DND-41 (cell line): ENCODE data around the gene FUT9.

Source experiments
- ATAC-seq: fragments of 200-7000 bp; cut with Tn5 transposase; 3 replicates; pipeline ENCODE4 v1.9.1; 2021; ENCODE audit warnings: low read depth; ENCODE audit not compliant: insufficient read depth
- DNase-seq: peaks from one replicate; pipeline ENCODE4 v3.0.0-alpha.2; 2020
- H2AFZ ChIP-seq: 2 replicates; pipeline ENCODE4 v1.6.0; 2012; ENCODE audit warnings: low read depth, low read length
- H3K27ac ChIP-seq: 2 replicates; pipeline ENCODE4 v1.5.1; 2012; ENCODE audit warnings: low read length, inconsistent platforms
- H3K27me3 ChIP-seq: fragments of 200-600 bp; sonication (generic); 2 replicates; pipeline ENCODE4 v1.6.0; 2012; ENCODE audit warnings: low read length, mild to moderate bottlenecking, inconsistent platforms; ENCODE audit not compliant: insufficient read depth, poor library complexity
- H3K36me3 ChIP-seq: 2 replicates; pipeline ENCODE4 v1.5.1; 2012; ENCODE audit warnings: low read length, inconsistent platforms; ENCODE audit not compliant: insufficient read depth
- H3K4me1 ChIP-seq: 2 replicates; pipeline ENCODE4 v1.5.1; 2012; ENCODE audit warnings: mild to moderate bottlenecking, low read length; ENCODE audit not compliant: insufficient read depth
- H3K4me2 ChIP-seq: 2 replicates; pipeline ENCODE4 v1.6.0; 2012; ENCODE audit warnings: mild to moderate bottlenecking, moderate library complexity, low read length, inconsistent platforms; ENCODE audit not compliant: insufficient read depth
- H3K4me3 ChIP-seq, 2 experiments: fragments of 200-600 bp in 1 of 2; shearing (Covaris generic) in 1 of 2; 2 replicates each; pipeline ENCODE4 v1.5.1; 2012 to 2016; ENCODE audit warnings: inconsistent platforms in 2 of 2, low read length in 2 of 2, mild to moderate bottlenecking in 2 of 2, low read depth in 1 of 2, moderate library complexity in 1 of 2
- H3K79me2 ChIP-seq: 2 replicates; pipeline ENCODE4 v1.6.0; 2012; ENCODE audit warnings: low read length, inconsistent platforms; ENCODE audit not compliant: insufficient read depth
- H3K9ac ChIP-seq: 2 replicates; pipeline ENCODE4 v1.6.0; 2012; ENCODE audit warnings: low read depth, mild to moderate bottlenecking, inconsistent platforms, low read length, moderate library complexity
- H3K9me3 ChIP-seq: 2 replicates; pipeline ENCODE4 v1.5.1; 2012; ENCODE audit warnings: low read length, moderate library complexity, mild to moderate bottlenecking, inconsistent platforms; ENCODE audit not compliant: insufficient read depth, severe bottlenecking
- H4K20me1 ChIP-seq: 2 replicates; pipeline ENCODE4 v1.6.0; 2012; ENCODE audit warnings: low read length; ENCODE audit not compliant: insufficient read depth
- EZH2 ChIP-seq: IDR thresholded peaks from 3 replicates; pipeline ENCODE4 v1.6.1; 2012; ENCODE audit warnings: borderline replicate concordance, low read depth, mild to moderate bottlenecking, moderate library complexity, low read length, inconsistent platforms; ENCODE audit not compliant: severe bottlenecking
- TF ChIP-seq, protein P1 (sequence below): IDR thresholded peaks from 2 replicates; pipeline ENCODE4 v1.5.1; 2012; ENCODE audit warnings: borderline replicate concordance, low read length, moderate library complexity, mild to moderate bottlenecking; ENCODE audit not compliant: poor library complexity, severe bottlenecking; ENCODE audit errors: extremely low read depth

The FUT9 gene

DNA sequence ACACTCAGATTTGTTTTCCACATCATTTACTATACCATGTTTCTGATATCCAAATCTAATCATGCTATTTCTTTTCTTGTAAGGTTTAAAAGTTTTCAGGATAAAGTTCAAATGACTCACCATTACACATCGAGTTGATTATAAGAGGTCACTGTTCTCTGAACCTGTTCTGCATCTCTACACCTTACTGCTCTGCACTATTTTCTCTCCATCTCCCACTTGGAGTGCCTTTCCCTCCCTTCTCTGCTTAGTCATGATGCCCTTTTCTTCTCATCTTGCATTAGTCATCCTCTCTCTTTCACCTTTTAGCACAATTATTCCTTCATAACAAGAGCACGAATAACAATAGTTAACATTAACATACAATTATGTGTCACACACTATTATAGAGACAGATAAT is 37.5 kb upstream of the FUT9 start:
- H3K36me3 ChIP-seq = no peaks in the 10 kb centered on the region
- no peak overlapping the region for H3K4me3 ChIP-seq
- TF ChIP-seq, protein P1, sequence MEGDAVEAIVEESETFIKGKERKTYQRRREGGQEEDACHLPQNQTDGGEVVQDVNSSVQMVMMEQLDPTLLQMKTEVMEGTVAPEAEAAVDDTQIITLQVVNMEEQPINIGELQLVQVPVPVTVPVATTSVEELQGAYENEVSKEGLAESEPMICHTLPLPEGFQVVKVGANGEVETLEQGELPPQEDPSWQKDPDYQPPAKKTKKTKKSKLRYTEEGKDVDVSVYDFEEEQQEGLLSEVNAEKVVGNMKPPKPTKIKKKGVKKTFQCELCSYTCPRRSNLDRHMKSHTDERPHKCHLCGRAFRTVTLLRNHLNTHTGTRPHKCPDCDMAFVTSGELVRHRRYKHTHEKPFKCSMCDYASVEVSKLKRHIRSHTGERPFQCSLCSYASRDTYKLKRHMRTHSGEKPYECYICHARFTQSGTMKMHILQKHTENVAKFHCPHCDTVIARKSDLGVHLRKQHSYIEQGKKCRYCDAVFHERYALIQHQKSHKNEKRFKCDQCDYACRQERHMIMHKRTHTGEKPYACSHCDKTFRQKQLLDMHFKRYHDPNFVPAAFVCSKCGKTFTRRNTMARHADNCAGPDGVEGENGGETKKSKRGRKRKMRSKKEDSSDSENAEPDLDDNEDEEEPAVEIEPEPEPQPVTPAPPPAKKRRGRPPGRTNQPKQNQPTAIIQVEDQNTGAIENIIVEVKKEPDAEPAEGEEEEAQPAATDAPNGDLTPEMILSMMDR = no peak
- TF ChIP-seq EZH2 = no peak
- no peak for ATAC-seq
- H3K9me3 ChIP-seq = no peaks in the 10 kb centered on the region
- no peak overlapping the region for H3K4me2 ChIP-seq
- no peaks in the 10 kb centered on the region for H3K79me2 ChIP-seq
- H3K27me3 ChIP-seq = no peaks in the 10 kb centered on the region
- H4K20me1 ChIP-seq = no peaks in the 10 kb centered on the region
- H3K27ac ChIP-seq = no peak overlapping the region
- DNase-seq = no peak
- H3K4me1 ChIP-seq = no peaks in the 10 kb centered on the region
- no peak overlapping the region for H3K9ac ChIP-seq
- no peak overlapping the region for H2AFZ ChIP-seq

DNA sequence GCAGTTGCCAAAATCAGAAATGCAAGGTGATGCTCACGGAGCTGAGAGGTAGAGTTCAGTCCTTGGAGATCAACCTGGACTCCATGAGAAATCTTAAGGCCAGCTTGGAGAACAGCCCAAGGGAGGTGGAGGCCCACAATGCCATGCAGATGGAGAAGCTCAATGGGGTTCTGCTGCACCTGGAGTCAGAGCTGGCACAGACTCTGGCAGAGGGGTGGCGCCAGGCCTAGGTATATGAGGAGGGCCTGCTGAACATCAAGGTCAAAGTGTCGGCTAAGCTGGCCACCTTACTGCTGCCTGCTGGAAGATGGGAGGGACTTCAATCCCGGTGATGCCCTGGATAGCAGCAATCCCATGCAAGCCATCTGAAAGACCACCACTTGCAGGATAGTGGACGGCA is 23.9 kb upstream of the FUT9 start:
- no peak for DNase-seq

DNA sequence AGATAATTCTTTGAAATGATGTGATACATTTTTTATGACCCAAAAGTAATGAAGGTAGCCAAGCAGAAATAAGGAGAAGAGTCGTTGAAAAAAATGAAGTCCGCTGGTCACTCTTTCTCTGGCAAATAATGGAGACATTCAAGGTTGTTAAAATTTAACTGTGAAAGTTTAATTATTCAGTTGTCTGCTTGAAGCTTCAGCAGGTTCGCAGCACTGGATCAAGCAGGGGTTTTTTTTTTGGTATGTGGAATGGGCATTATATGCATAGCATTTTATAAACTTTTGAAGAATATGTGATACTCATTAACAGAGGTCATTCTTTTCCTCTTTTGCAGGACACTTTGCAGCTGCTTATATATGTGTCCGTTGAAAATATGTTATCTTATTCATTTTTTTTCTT is 21.6 kb upstream of the FUT9 start:
- Histone ChIP-seq H3K4me3 (no peak overlapping the region), H3K4me2 (no peak overlapping the region), H3K4me1 (no peaks in the 10 kb centered on the region), H3K9ac (no peak overlapping the region), H2AFZ (no peak overlapping the region), H4K20me1 (no peaks in the 10 kb centered on the region), H3K27ac (no peak overlapping the region), H3K36me3 (no peaks in the 10 kb centered on the region), H3K79me2 (no peaks in the 10 kb centered on the region), H3K27me3 (no peaks in the 10 kb centered on the region), H3K9me3 (peaks cover 6% of the 10 kb centered on the region)
- no peak for TF ChIP-seq EZH2
- TF ChIP-seq, protein P1 = no peak
- ATAC-seq (no peak), DNase-seq (no peak)

More for the DNA sequence above, 23.9 kb upstream of the FUT9 start:
- H3K4me1 ChIP-seq = no peaks in the 10 kb centered on the region
- no peak overlapping the region for H2AFZ ChIP-seq
- no peaks in the 10 kb centered on the region for H3K36me3 ChIP-seq
- no peaks in the 10 kb centered on the region for H3K27me3 ChIP-seq
- H3K4me2 ChIP-seq = no peak overlapping the region
- no peak overlapping the region for H3K27ac ChIP-seq
- ATAC-seq = no peak
- no peak overlapping the region for H3K9ac ChIP-seq
- peaks cover 6% of the 10 kb centered on the region for H3K9me3 ChIP-seq
- TF ChIP-seq, protein P1 = no peak
- no peak for TF ChIP-seq EZH2
- H4K20me1 ChIP-seq = no peaks in the 10 kb centered on the region
- no peaks in the 10 kb centered on the region for H3K79me2 ChIP-seq
- H3K4me3 ChIP-seq = no peak overlapping the region

DNA sequence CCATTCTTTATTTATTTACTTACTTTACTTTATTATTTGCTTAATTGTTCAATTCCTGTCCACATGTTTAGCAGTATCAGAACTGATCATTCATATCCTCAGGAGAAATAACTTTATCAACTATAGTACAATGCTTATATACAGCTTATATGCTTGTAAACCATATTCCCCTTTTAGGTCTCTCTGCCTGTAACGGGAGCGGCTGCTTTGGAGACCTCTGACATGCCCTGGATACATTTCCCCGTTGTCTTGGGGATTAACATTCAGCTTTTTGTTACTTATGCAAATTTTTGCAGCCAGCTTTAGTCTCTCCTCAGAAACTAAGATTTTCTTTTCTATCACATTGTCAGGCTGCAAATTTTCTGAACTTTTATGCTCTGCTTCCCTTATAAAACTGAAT is 17.6 kb upstream of the FUT9 start:
- no peak for TF ChIP-seq EZH2
- TF ChIP-seq, protein P1 = no peak
- no peak overlapping the region for H3K27ac ChIP-seq
- no peak for ATAC-seq
- no peaks in the 10 kb centered on the region for H4K20me1 ChIP-seq
- H3K9me3 ChIP-seq = no peaks in the 10 kb centered on the region
- no peaks in the 10 kb centered on the region for H3K27me3 ChIP-seq
- no peak overlapping the region for H2AFZ ChIP-seq
- H3K4me2 ChIP-seq = no peak overlapping the region
- H3K4me1 ChIP-seq = no peaks in the 10 kb centered on the region
- H3K4me3 ChIP-seq = no peak overlapping the region
- no peak overlapping the region for H3K9ac ChIP-seq
- no peaks in the 10 kb centered on the region for H3K79me2 ChIP-seq
- no peak for DNase-seq
- H3K36me3 ChIP-seq = no peaks in the 10 kb centered on the region
